ENCODE measurements around the gene PDE4DIP. TPM values are rescaled to one million over a fixed set of nuclear protein-coding genes. Genes with fewer than 3 reads are reported as not detected.
A peak's percentile ranks its signal among the peaks of the same experiment; 100 is the strongest.
"Not testable (repeated sequence)": the region's sequence is repeated elsewhere in the genome, so short reads cannot be mapped to it uniquely, and the experiment has no call there.

Gene PDE4DIP
- total and polyA plus RNA-seq, 4 donors, result 70.7 to 339 (median 138) TPM

DNA sequence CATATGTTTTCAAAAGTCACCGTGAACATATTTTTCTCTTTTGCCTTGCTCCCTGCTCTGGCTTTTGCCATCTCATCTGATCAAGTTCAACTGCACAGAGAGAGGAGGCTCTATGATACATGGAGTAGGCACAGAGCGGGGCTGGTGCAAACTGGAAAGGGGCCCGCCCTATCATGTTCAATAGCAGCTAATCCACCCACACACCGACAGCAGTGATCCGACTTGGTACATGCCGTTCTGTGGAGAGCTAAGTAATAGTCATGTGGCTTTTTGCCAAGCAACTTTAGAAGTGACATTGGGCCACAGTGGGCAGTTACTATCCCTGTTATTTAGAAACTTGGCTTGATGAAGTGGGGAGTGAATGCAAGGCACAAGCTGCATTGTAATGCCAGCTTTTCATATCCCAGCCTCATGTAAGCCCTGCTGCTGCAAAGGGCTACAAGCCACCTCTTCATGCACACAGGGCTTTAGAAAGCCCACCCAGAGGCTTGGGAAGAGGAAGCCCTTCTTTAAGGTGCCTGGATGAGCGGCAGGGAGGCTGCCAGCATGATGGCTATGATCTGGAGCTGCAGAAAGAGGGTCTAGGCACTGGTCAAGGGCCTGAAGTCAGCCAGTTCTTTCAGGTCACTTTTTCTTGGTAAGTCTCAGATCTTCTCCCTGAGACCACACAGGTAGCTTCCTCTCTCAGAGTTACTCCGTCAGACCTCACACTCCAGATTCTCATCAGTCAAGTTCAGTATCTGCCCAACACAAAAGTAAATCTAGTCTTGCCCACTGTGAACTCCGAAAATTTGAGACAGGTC is 57.1 kb downstream of the PDE4DIP start:
- intact Hi-C loops (cut with DNase I); H3K9me3 ChIP-seq (ENCODE audit: control insufficient read depth, low read length); H3K27ac ChIP-seq (ENCODE audit: low read depth in 1 of 2, low read length in 2 of 2); H3K4me1 ChIP-seq (ENCODE audit: control insufficient read depth in 1 of 2, insufficient read depth in 2 of 2, low read length in 2 of 2); DNase-seq; H3K36me3 ChIP-seq (ENCODE audit: control insufficient read depth in 1 of 2, insufficient read depth in 2 of 2, low read length in 1 of 2); H3K27me3 ChIP-seq (ENCODE audit: control insufficient read depth in 1 of 2, insufficient read depth in 2 of 2, low read length in 1 of 2); H3K4me3 ChIP-seq (ENCODE audit: low read length in 2 of 2): not testable (repeated sequence)
- peak; percentile 99 for ATAC-seq (ENCODE audit: low FRiP score)
- 33% methylated on average over 2 of the region's 9 CpGs; no CpG with 5 or more reads in 1 of the 2 donors for whole genome bisulfite sequencing, 2 donors

- H3K4me1 ChIP-seq (ENCODE audit: control insufficient read depth in 1 of 2, insufficient read depth in 2 of 2, low read length in 2 of 2); H3K36me3 ChIP-seq (ENCODE audit: control insufficient read depth in 1 of 2, insufficient read depth in 2 of 2, low read length in 1 of 2); DNase-seq; H3K27ac ChIP-seq (ENCODE audit: low read depth in 1 of 2, low read length in 2 of 2); intact Hi-C loops (cut with DNase I); H3K4me3 ChIP-seq (ENCODE audit: low read length in 2 of 2); H3K9me3 ChIP-seq (ENCODE audit: control insufficient read depth, low read length); ATAC-seq (ENCODE audit: low FRiP score); H3K27me3 ChIP-seq (ENCODE audit: control insufficient read depth in 1 of 2, insufficient read depth in 2 of 2, low read length in 1 of 2): not testable (repeated sequence)
- WGBS, 2 donors, result no CpG with 5 or more reads among the region's 4 CpGs
Measured at GRCh38 chr1:148901953-148902341, 57.7 kb downstream of the PDE4DIP start.

DNA sequence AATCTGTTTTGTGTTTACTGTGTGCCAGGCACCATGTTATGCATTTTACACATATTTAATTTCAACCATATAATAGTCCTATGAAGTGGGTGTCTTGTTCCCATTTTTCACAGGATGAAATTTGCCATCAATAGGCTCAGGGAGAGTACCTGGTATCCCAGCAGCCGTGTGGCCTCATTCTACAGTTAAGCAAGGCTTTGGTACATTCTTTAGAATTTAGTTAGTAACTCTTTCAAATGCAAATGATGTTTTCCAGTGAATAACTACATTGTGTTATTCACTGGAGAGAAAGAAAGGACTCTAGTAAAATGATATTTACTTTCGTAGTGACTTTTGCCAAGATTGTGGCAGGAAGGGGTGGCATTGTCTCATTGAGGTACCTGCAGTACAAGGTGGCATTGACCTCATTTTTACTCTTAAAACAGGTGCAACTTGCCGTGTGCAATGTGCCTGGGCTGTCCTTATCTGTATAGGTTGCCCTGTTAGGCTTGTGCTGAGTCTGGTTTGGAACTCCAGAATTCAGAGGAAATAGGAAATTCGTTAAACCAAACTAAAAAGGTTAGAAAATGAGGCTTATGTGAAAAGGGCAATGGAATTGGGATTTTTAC is 65.1 kb downstream of the PDE4DIP start:
- H3K9me3 ChIP-seq (ENCODE audit: control insufficient read depth, low read length); intact Hi-C loops (cut with DNase I); H3K4me3 ChIP-seq (ENCODE audit: low read length in 2 of 2); H3K4me1 ChIP-seq (ENCODE audit: control insufficient read depth in 1 of 2, insufficient read depth in 2 of 2, low read length in 2 of 2); ATAC-seq (ENCODE audit: low FRiP score); H3K27me3 ChIP-seq (ENCODE audit: control insufficient read depth in 1 of 2, insufficient read depth in 2 of 2, low read length in 1 of 2); DNase-seq; H3K27ac ChIP-seq (ENCODE audit: low read depth in 1 of 2, low read length in 2 of 2); H3K36me3 ChIP-seq (ENCODE audit: control insufficient read depth in 1 of 2, insufficient read depth in 2 of 2, low read length in 1 of 2): not testable (repeated sequence)
- WGBS, 2 donors, result no CpG with 5 or more reads among the region's 4 CpGs

DNA sequence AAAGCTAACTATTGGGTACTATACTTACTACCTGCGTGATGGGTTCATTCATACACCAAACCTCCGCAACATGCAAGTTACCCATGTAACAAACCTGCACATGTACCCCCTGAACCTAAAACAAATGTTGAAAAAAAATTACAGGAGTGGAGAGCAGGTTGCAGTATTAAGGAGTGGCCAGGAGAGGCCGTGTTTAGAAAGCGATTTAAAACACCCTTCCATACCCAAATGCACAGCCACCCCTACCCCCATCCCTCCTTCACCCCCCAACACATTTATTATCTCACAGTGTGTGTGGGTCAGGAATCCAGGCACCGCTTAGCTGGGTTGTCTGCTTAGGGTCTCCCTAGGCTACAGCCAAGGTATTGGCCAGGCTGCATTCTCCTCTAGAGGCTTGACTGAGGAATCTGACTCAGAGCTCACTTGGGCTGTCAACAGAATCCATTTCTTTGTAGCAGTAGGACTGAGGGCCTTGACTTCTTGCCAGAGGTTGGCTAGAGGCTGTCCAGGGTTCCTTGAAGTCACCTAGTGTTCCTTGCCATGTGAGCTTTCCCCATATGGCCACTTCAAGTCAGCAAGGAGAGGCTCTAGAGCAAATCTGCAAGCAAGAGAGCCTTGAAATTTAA is 67.2 kb downstream of the PDE4DIP start:
- DNase-seq; H3K27me3 ChIP-seq (ENCODE audit: control insufficient read depth in 1 of 2, insufficient read depth in 2 of 2, low read length in 1 of 2); H3K4me3 ChIP-seq (ENCODE audit: low read length in 2 of 2); H3K9me3 ChIP-seq (ENCODE audit: control insufficient read depth, low read length); H3K36me3 ChIP-seq (ENCODE audit: control insufficient read depth in 1 of 2, insufficient read depth in 2 of 2, low read length in 1 of 2); intact Hi-C loops (cut with DNase I); H3K27ac ChIP-seq (ENCODE audit: low read depth in 1 of 2, low read length in 2 of 2); H3K4me1 ChIP-seq (ENCODE audit: control insufficient read depth in 1 of 2, insufficient read depth in 2 of 2, low read length in 2 of 2); ATAC-seq (ENCODE audit: low FRiP score): not testable (repeated sequence)
- WGBS, 2 donors, result no CpG with 5 or more reads among the region's 5 CpGs

GRCh38 chr1:148916222-148916621 is 72.0 kb downstream of the PDE4DIP start:
- H3K27ac ChIP-seq (ENCODE audit: low read depth in 1 of 2, low read length in 2 of 2); ATAC-seq (ENCODE audit: low FRiP score); intact Hi-C loops (cut with DNase I): not testable (repeated sequence)

DNA sequence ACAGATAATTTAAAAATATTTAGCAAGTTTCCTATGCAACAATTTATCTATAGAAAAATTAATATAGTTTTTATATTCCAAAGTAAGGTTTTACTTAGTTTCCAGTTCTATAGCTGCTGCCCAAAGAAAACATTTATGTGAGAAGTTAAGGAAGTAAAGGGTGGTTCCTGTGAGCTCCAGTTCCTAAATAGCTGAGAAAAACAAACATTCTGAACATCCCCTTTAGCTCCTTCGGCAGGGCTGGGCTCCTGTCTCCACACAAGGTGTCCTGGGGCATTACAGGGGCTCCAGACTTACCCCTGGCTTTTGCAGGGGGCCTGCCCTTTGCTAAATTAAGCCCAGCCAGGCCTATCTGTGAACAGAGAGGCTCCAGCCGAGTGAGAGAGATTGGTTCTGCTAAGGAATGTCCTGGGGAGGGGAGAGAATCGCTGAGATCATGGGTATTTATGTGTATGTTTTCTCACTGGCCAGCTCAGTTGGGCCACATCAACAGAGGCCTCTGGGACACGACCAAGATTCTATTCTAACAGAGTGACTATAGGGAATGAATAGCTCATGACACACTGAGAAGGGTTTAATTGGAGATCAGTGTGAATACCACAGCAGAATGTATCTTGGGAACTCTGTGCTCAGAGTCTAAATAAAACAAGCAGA is 72.6 kb downstream of the PDE4DIP start:
- H3K27me3 ChIP-seq (ENCODE audit: control insufficient read depth in 1 of 2, insufficient read depth in 2 of 2, low read length in 1 of 2); H3K36me3 ChIP-seq (ENCODE audit: control insufficient read depth in 1 of 2, insufficient read depth in 2 of 2, low read length in 1 of 2); H3K4me3 ChIP-seq (ENCODE audit: low read length in 2 of 2); intact Hi-C loops (cut with DNase I); H3K9me3 ChIP-seq (ENCODE audit: control insufficient read depth, low read length); H3K27ac ChIP-seq (ENCODE audit: low read depth in 1 of 2, low read length in 2 of 2); H3K4me1 ChIP-seq (ENCODE audit: control insufficient read depth in 1 of 2, insufficient read depth in 2 of 2, low read length in 2 of 2): not testable (repeated sequence)
- DNase-seq (peak in 1 of 2 donors; percentile 33), ATAC-seq (ENCODE audit: low FRiP score) (peak; percentile 87)
- WGBS, 2 donors, result 2 to 5% methylated on average over 2 of the region's 4 CpGs

More at GRCh38 chr1:148916222-148916621, 72.0 kb downstream of the PDE4DIP start:
- not testable (repeated sequence) for H3K4me1 ChIP-seq (ENCODE audit: control insufficient read depth in 1 of 2, insufficient read depth in 2 of 2, low read length in 2 of 2); DNase-seq; H3K9me3 ChIP-seq (ENCODE audit: control insufficient read depth, low read length); H3K36me3 ChIP-seq (ENCODE audit: control insufficient read depth in 1 of 2, insufficient read depth in 2 of 2, low read length in 1 of 2); H3K4me3 ChIP-seq (ENCODE audit: low read length in 2 of 2); H3K27me3 ChIP-seq (ENCODE audit: control insufficient read depth in 1 of 2, insufficient read depth in 2 of 2, low read length in 1 of 2)
- no CpG with 5 or more reads among the region's 2 CpGs for WGBS, 2 donors

DNA sequence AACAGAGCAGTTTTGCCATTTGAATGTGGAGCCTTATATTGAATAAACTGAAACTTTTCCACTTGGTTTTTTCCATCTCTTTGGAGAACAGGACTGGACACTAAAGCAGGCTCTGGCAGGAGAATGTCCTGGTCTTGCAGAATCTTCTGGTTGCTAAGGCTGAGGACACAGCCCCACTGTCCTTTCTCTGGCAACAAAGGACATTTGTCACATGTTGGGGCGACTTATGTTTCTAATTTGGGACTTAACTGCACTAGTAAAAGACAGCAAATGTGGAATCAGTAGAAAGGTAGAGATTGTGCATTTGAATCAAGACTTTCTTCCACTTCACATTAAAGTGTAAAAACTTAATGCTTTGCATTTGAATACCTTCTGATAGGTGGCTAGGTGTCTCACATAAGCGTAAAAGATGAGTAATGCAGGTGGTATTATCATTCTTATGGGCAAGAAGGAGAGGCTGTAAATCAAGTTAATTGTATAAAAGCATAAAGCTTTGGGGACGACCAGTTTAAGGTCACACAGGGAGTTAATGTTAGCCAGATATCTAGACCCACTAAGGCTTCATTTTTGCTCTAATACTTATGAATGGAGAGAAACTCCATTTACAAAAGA is 74.7 kb downstream of the PDE4DIP start:
- ATAC-seq (ENCODE audit: low FRiP score); H3K4me1 ChIP-seq (ENCODE audit: control insufficient read depth in 1 of 2, insufficient read depth in 2 of 2, low read length in 2 of 2); H3K36me3 ChIP-seq (ENCODE audit: control insufficient read depth in 1 of 2, insufficient read depth in 2 of 2, low read length in 1 of 2); H3K27ac ChIP-seq (ENCODE audit: low read depth in 1 of 2, low read length in 2 of 2); intact Hi-C loops (cut with DNase I); DNase-seq; H3K27me3 ChIP-seq (ENCODE audit: control insufficient read depth in 1 of 2, insufficient read depth in 2 of 2, low read length in 1 of 2); H3K9me3 ChIP-seq (ENCODE audit: control insufficient read depth, low read length); H3K4me3 ChIP-seq (ENCODE audit: low read length in 2 of 2): not testable (repeated sequence)
- WGBS, 2 donors, result 68 to 70% methylated on average over 2 of the region's 3 CpGs

DNA sequence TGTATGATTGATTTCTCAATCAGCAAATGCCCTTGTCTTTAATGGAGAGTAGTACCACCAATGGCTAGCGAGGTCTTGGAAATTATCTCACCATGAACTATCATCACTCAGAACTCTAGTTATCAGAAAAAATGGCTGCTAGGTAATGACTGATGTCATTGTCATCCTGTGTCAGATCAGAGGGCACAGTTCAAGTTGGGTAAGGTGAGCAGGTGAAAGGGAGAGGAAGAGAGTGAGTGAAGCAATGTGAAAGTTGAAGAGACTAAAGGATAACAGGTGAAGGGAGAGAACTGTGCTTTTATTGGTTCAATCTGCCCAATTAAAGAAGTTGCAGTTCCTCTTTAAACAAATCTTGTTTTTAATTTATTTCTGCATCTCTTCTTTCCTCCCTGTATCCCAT is 76.8 kb downstream of the PDE4DIP start:
- H3K4me1 ChIP-seq (ENCODE audit: control insufficient read depth in 1 of 2, insufficient read depth in 2 of 2, low read length in 2 of 2); intact Hi-C loops (cut with DNase I): not testable (repeated sequence)

More for the DNA sequence above, 76.8 kb downstream of the PDE4DIP start:
- H3K27me3 ChIP-seq (ENCODE audit: control insufficient read depth in 1 of 2, insufficient read depth in 2 of 2, low read length in 1 of 2); H3K4me3 ChIP-seq (ENCODE audit: low read length in 2 of 2); H3K36me3 ChIP-seq (ENCODE audit: control insufficient read depth in 1 of 2, insufficient read depth in 2 of 2, low read length in 1 of 2); H3K9me3 ChIP-seq (ENCODE audit: control insufficient read depth, low read length); DNase-seq; H3K27ac ChIP-seq (ENCODE audit: low read depth in 1 of 2, low read length in 2 of 2); ATAC-seq (ENCODE audit: low FRiP score): not testable (repeated sequence)
- no CpG with 5 or more reads among the region's 1 CpG for WGBS, 2 donors

All from aorta (tissue), 5 donors.